ENCODE results near the gene DNAH10.

Gene DNAH10

DNA sequence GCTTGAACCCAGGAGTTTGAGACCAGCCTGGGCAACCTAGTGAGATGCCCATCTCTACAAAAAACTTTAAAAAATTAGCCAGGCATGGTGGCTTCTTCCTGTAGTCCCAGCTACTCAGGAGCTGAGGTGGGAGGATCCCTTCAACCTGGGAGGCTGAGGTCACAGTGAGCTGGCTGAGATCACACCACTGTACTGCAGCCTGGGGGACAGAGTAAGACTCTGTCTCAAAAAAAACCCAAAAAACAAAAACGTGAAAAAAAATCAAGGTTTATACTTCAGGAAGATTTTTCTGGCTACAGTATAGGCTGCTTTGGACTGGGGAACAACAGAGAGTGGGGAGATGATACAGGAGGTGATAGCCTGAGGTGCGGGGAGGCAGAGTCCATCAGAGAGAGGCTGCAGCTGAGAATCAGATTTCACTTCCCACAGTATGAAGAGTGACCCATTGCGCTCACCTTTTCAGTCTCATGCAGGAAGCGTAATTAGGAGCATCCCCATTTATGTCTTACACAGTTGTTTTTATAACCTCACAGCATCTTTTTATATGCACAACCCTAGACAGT is 28.9 kb downstream of the DNAH10 start:
- H3K9ac ChIP-seq (ENCODE audit: low read length) = no peak overlapping the region
- no peaks in the 10 kb centered on the region for H3K36me3 ChIP-seq (ENCODE audit: low read length)
- no peak overlapping the region for H3K4me3 ChIP-seq (ENCODE audit: insufficient read depth, low read length, poor library complexity, severe bottlenecking)
- H3K79me2 ChIP-seq (ENCODE audit: insufficient read depth, low read length) = no peaks in the 10 kb centered on the region
- TF ChIP-seq CTCF (IDR thresholded peaks at IDR 0.05; ENCODE audit: insufficient read depth, low read length, poor library complexity, severe bottlenecking) (no peak), EZH2phosphoT487 (conservative IDR thresholded peaks at IDR 0.05; ENCODE audit: low read length) (no peak)
- H3F3A ChIP-seq (ENCODE audit: insufficient read depth) = no peaks in the 10 kb centered on the region
- no peaks in the 10 kb centered on the region for H3K9me3 ChIP-seq (ENCODE audit: insufficient read depth, low read length)
- H2AFZ ChIP-seq (ENCODE audit: low read depth, low read length, severe bottlenecking) = no peak overlapping the region
- H3K27me3 ChIP-seq (ENCODE audit: low read length) = no peaks in the 10 kb centered on the region
- no peaks in the 10 kb centered on the region for H3K9me2 ChIP-seq (replicated peaks; ENCODE audit: insufficient read depth, low read length)
- H3K27ac ChIP-seq (ENCODE audit: low read depth, low read length) = no peak overlapping the region
- no peak overlapping the region for H3K4me2 ChIP-seq (ENCODE audit: low read depth, low read length, poor library complexity, severe bottlenecking)
- no peaks in the 10 kb centered on the region for H4K20me1 ChIP-seq (ENCODE audit: low read depth, low read length)

DNA sequence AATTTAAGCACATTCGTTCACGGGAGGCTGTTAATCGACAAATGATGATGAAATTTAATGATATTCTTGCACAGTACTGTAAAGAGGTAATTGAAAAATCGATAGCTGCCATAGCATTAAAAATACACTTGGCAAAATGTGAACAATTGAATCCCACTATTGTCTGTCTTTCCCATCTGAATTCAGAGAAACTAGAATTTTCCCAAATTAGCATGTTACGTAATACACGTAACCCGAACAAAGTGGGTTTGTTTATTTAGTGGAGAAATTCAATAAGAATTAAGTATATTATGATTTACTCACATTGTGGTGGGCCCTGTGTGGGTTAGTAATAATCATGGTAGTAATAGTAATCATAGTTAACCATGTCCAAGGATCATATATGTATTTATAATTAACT is 31.9 kb downstream of the DNAH10 start:
- Histone ChIP-seq H3K36me3 (ENCODE audit: low read length) (no peaks in the 10 kb centered on the region), H3K4me2 (ENCODE audit: low read depth, low read length, poor library complexity, severe bottlenecking) (no peak overlapping the region), H2AFZ (ENCODE audit: low read depth, low read length, severe bottlenecking) (no peak overlapping the region), H3K4me3 (ENCODE audit: insufficient read depth, low read length, poor library complexity, severe bottlenecking) (no peak overlapping the region), H3K79me2 (ENCODE audit: insufficient read depth, low read length) (no peaks in the 10 kb centered on the region), H3F3A (ENCODE audit: insufficient read depth) (no peaks in the 10 kb centered on the region), H3K27me3 (ENCODE audit: low read length) (no peaks in the 10 kb centered on the region), H3K9ac (ENCODE audit: low read length) (no peak overlapping the region), H3K9me2 (replicated peaks; ENCODE audit: insufficient read depth, low read length) (no peaks in the 10 kb centered on the region), H3K27ac (ENCODE audit: low read depth, low read length) (no peak overlapping the region), H3K9me3 (ENCODE audit: insufficient read depth, low read length) (no peaks in the 10 kb centered on the region), H4K20me1 (ENCODE audit: low read depth, low read length) (no peaks in the 10 kb centered on the region)
- no peak for TF ChIP-seq EZH2phosphoT487 (conservative IDR thresholded peaks at IDR 0.05; ENCODE audit: low read length)
- no peak for TF ChIP-seq CTCF (IDR thresholded peaks at IDR 0.05; ENCODE audit: insufficient read depth, low read length, poor library complexity, severe bottlenecking)

GRCh38 chr12:123798518-123798917 is 36.4 kb downstream of the DNAH10 start:
- Histone ChIP-seq H3K4me2 (ENCODE audit: low read depth, low read length, poor library complexity, severe bottlenecking) (no peak overlapping the region), H3K27ac (ENCODE audit: low read depth, low read length) (no peak overlapping the region), H3K36me3 (ENCODE audit: low read length) (no peaks in the 10 kb centered on the region), H3K27me3 (ENCODE audit: low read length) (no peaks in the 10 kb centered on the region), H3F3A (ENCODE audit: insufficient read depth) (no peaks in the 10 kb centered on the region), H3K9me3 (ENCODE audit: insufficient read depth, low read length) (no peaks in the 10 kb centered on the region), H2AFZ (ENCODE audit: low read depth, low read length, severe bottlenecking) (no peak overlapping the region), H3K4me3 (ENCODE audit: insufficient read depth, low read length, poor library complexity, severe bottlenecking) (no peak overlapping the region), H3K79me2 (ENCODE audit: insufficient read depth, low read length) (no peaks in the 10 kb centered on the region), H3K9me2 (replicated peaks; ENCODE audit: insufficient read depth, low read length) (no peaks in the 10 kb centered on the region), H3K9ac (ENCODE audit: low read length) (no peak overlapping the region), H4K20me1 (ENCODE audit: low read depth, low read length) (no peaks in the 10 kb centered on the region)
- TF ChIP-seq CTCF (IDR thresholded peaks at IDR 0.05; ENCODE audit: insufficient read depth, low read length, poor library complexity, severe bottlenecking) = no peak
- no peak for TF ChIP-seq EZH2phosphoT487 (conservative IDR thresholded peaks at IDR 0.05; ENCODE audit: low read length)

Measured in SU-DHL-6 (cell line).